Chondrocyte (in vitro differentiated cells): ENCODE results near the gene PPM1M. TPM values are rescaled to one million over a fixed set of nuclear protein-coding genes. Genes with fewer than 3 reads are reported as not detected.

ENCODE experiments used
- DNase-seq: peaks from one replicate; pipeline ENCODE4 v3.0.0; 2021; ENCODE audit warnings: mixed read lengths, low spot score
- H3K27ac Mint-ChIP-seq: one replicate; pipeline ENCODE4 v1.8.0; 2021; ENCODE audit warnings: mild to moderate bottlenecking, moderate library complexity, mixed read lengths; ENCODE audit not compliant: unreplicated experiment
- H3K27me3 Mint-ChIP-seq: 2 replicates; pipeline ENCODE4 v1.8.0; 2021; ENCODE audit warnings: low read depth, mixed read lengths
- H3K36me3 Mint-ChIP-seq: 2 replicates; pipeline ENCODE4 v1.8.0; 2021; ENCODE audit warnings: low read depth, mixed read lengths
- H3K4me1 Mint-ChIP-seq: 2 replicates; pipeline ENCODE4 v1.8.0; 2021; ENCODE audit warnings: low read depth, mild to moderate bottlenecking, mixed read lengths
- H3K4me3 Mint-ChIP-seq: one replicate; pipeline ENCODE4 v1.8.0; 2021; ENCODE audit warnings: mild to moderate bottlenecking, moderate library complexity, mixed read lengths; ENCODE audit not compliant: unreplicated experiment
- H3K9me3 Mint-ChIP-seq: 2 replicates; pipeline ENCODE4 v1.8.0; 2021; ENCODE audit warnings: low read depth, mixed read lengths
- CTCF ChIP-seq: fragments of 200-600 bp; sonication (generic); IDR thresholded peaks from 2 replicates; pipeline ENCODE4 v1.5.0; 2021; ENCODE audit warnings: antibody characterized with exemption, mild to moderate bottlenecking, moderate library complexity
- total RNA-seq: library from RNA; stranded (reverse); gene quantifications from 3 replicates; pipeline ENCODE4 v1.2.1, GENCODE V29; 2021

PPM1M gene
- total RNA-seq, 1 donor from 2014 or later = 20.1 TPM

- no peaks in the 10 kb centered on the region for H3K36me3 Mint-ChIP-seq
- DNase-seq = no peak
- no peaks in the 10 kb centered on the region for H3K27me3 Mint-ChIP-seq
- no peaks in the 10 kb centered on the region for H3K9me3 Mint-ChIP-seq
- no peak overlapping the region for H3K27ac Mint-ChIP-seq
- H3K4me1 Mint-ChIP-seq = peaks cover 11% of the 10 kb centered on the region
- no peak for TF ChIP-seq CTCF
- H3K4me3 Mint-ChIP-seq = no peak overlapping the region
Observed at GRCh38 chr3:52221141-52221562, 24.4 kb upstream of the PPM1M start.

GRCh38 chr3:52221563-52222318, 23.8 kb upstream of the PPM1M start:
- H3K4me3 Mint-ChIP-seq = no peak overlapping the region
- no peaks in the 10 kb centered on the region for H3K9me3 Mint-ChIP-seq
- H3K4me1 Mint-ChIP-seq = peaks cover 7% of the 10 kb centered on the region
- no peak for TF ChIP-seq CTCF
- H3K27me3 Mint-ChIP-seq = no peaks in the 10 kb centered on the region
- no peak for DNase-seq
- H3K27ac Mint-ChIP-seq = no peak overlapping the region
- no peaks in the 10 kb centered on the region for H3K36me3 Mint-ChIP-seq

GRCh38 chr3:52222319-52223221, 23.0 kb upstream of the PPM1M start:
- H3K27ac Mint-ChIP-seq = no peak overlapping the region
- DNase-seq = no peak
- no peaks in the 10 kb centered on the region for H3K9me3 Mint-ChIP-seq
- no peaks in the 10 kb centered on the region for H3K36me3 Mint-ChIP-seq
- H3K4me1 Mint-ChIP-seq = no peaks in the 10 kb centered on the region
- no peaks in the 10 kb centered on the region for H3K27me3 Mint-ChIP-seq
- no peak for TF ChIP-seq CTCF
- H3K4me3 Mint-ChIP-seq = no peak overlapping the region

- Mint-ChIP-seq H3K36me3 (peaks cover 3% of the 10 kb centered on the region), H3K9me3 (no peaks in the 10 kb centered on the region), H3K27me3 (no peaks in the 10 kb centered on the region), H3K27ac (no peak overlapping the region), H3K4me1 (no peaks in the 10 kb centered on the region), H3K4me3 (no peak overlapping the region)
- TF ChIP-seq CTCF = no peak
- no peak for DNase-seq
Observed at GRCh38 chr3:52223449-52224408, 21.8 kb upstream of the PPM1M start.
